ENCODE data around the gene SDSL.

Gene SDSL

DNA sequence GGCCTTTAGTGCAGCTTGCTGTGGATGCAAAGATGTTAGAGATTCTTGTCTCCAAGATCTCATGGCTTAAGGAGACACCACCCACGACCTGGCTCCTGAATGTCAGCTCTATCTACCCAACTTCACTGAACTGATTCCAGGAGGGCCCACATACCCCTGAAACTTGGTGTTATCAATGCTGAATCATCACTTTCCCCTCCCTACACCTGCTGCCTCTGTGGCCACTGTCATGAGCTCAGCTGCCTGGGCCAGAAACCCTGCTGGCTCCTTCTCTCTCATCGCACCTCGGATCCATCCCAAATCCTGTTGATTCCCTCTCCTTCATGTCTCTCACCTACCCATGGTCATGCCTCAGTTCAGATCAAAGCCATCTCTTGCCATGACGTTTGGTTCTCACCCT, 64.5 kb downstream of the SDSL start:
- no peak for TF ChIP-seq EZH2phosphoT487 (IDR thresholded peaks at IDR 0.05; ENCODE audit: borderline replicate concordance)
- TF ChIP-seq, protein P1, sequence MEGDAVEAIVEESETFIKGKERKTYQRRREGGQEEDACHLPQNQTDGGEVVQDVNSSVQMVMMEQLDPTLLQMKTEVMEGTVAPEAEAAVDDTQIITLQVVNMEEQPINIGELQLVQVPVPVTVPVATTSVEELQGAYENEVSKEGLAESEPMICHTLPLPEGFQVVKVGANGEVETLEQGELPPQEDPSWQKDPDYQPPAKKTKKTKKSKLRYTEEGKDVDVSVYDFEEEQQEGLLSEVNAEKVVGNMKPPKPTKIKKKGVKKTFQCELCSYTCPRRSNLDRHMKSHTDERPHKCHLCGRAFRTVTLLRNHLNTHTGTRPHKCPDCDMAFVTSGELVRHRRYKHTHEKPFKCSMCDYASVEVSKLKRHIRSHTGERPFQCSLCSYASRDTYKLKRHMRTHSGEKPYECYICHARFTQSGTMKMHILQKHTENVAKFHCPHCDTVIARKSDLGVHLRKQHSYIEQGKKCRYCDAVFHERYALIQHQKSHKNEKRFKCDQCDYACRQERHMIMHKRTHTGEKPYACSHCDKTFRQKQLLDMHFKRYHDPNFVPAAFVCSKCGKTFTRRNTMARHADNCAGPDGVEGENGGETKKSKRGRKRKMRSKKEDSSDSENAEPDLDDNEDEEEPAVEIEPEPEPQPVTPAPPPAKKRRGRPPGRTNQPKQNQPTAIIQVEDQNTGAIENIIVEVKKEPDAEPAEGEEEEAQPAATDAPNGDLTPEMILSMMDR (conservative IDR thresholded peaks at IDR 0.05; ENCODE audit: low read length), result no peak
- no peak overlapping the region for H3K4me3 ChIP-seq (ENCODE audit: low read length, poor library complexity, severe bottlenecking)
- no peaks in the 10 kb centered on the region for H3K36me3 ChIP-seq (ENCODE audit: insufficient read depth, low read length)
- no peak overlapping the region for H3K9ac ChIP-seq (ENCODE audit: low read depth, low read length, poor library complexity, severe bottlenecking)
- no peaks in the 10 kb centered on the region for H4K20me1 ChIP-seq (ENCODE audit: insufficient read depth, low read length, poor library complexity, severe bottlenecking)
- no peak overlapping the region for H3K4me2 ChIP-seq (ENCODE audit: low read depth, low read length, poor library complexity, severe bottlenecking)
- H3K9me2 ChIP-seq (replicated peaks; ENCODE audit: low read depth, low read length), result no peaks in the 10 kb centered on the region
- no peak overlapping the region for H2AFZ ChIP-seq (ENCODE audit: low read length)
- H3K4me1 ChIP-seq (ENCODE audit: insufficient read depth, low read length, poor library complexity, severe bottlenecking), result no peaks in the 10 kb centered on the region
- H3K9me3 ChIP-seq (ENCODE audit: insufficient read depth, low read depth, low read length), result 0 out of 2 replicates have a peak, but pooled peaks cover 4% of the 10 kb centered on the region
- H3F3A ChIP-seq (ENCODE audit: low read depth), result no peaks in the 10 kb centered on the region
- H3K27me3 ChIP-seq (ENCODE audit: insufficient read depth, low read length, poor library complexity, severe bottlenecking), result no peaks in the 10 kb centered on the region
- H3K79me2 ChIP-seq (ENCODE audit: insufficient read depth, low read length), result no peaks in the 10 kb centered on the region

Measured in Loucy (cell line).